ENCODE measurements around the gene RAB20. TPM values are rescaled to one million over a fixed set of nuclear protein-coding genes. Genes with fewer than 3 reads are reported as not detected.

RAB20 gene
- total RNA-seq, 1 donor from 2014 or later = 7.8 TPM

GRCh38 chr13:110521946-110522345 lies 39.6 kb downstream of the RAB20 start:
- no peak for TF ChIP-seq CTCF (IDR thresholded peaks at IDR 0.05)
- H3K4me3 Mint-ChIP-seq (ENCODE audit: unreplicated experiment) = no peak overlapping the region
- peaks cover 86% of the 10 kb centered on the region for H3K4me1 Mint-ChIP-seq (ENCODE audit: low read depth)
- peak overlapping the region; percentile 90 for H3K27ac Mint-ChIP-seq (ENCODE audit: unreplicated experiment)
- DNase-seq (ENCODE audit: low spot score) = no peak
- H3K27me3 Mint-ChIP-seq (ENCODE audit: low read depth) = no peaks in the 10 kb centered on the region
- H3K9me3 Mint-ChIP-seq (ENCODE audit: low read depth) = no peaks in the 10 kb centered on the region
- H3K36me3 Mint-ChIP-seq (ENCODE audit: low read depth) = no peaks in the 10 kb centered on the region

GRCh38 chr13:110521296-110521680 lies 40.2 kb downstream of the RAB20 start:
- H3K4me1 Mint-ChIP-seq (ENCODE audit: low read depth) = peaks cover 80% of the 10 kb centered on the region
- TF ChIP-seq CTCF (IDR thresholded peaks at IDR 0.05) = no peak
- H3K4me3 Mint-ChIP-seq (ENCODE audit: unreplicated experiment) = no peak overlapping the region
- no peaks in the 10 kb centered on the region for H3K27me3 Mint-ChIP-seq (ENCODE audit: low read depth)
- DNase-seq (ENCODE audit: low spot score) = no peak
- H3K27ac Mint-ChIP-seq (ENCODE audit: unreplicated experiment) = peak overlapping the region; percentile 90
- H3K36me3 Mint-ChIP-seq (ENCODE audit: low read depth) = no peaks in the 10 kb centered on the region
- H3K9me3 Mint-ChIP-seq (ENCODE audit: low read depth) = no peaks in the 10 kb centered on the region

GRCh38 chr13:110520431-110521295 lies 40.9 kb downstream of the RAB20 start:
- peak overlapping the region; percentile 90 for H3K27ac Mint-ChIP-seq (ENCODE audit: unreplicated experiment)
- peaks cover 73% of the 10 kb centered on the region for H3K4me1 Mint-ChIP-seq (ENCODE audit: low read depth)
- no peak for DNase-seq (ENCODE audit: low spot score)
- no peak overlapping the region for H3K4me3 Mint-ChIP-seq (ENCODE audit: unreplicated experiment)
- TF ChIP-seq CTCF (IDR thresholded peaks at IDR 0.05) = no peak
- H3K27me3 Mint-ChIP-seq (ENCODE audit: low read depth) = no peaks in the 10 kb centered on the region
- no peaks in the 10 kb centered on the region for H3K9me3 Mint-ChIP-seq (ENCODE audit: low read depth)
- no peaks in the 10 kb centered on the region for H3K36me3 Mint-ChIP-seq (ENCODE audit: low read depth)

- peak overlapping the region; percentile 32 for H3K27ac Mint-ChIP-seq (ENCODE audit: unreplicated experiment)
- H3K4me3 Mint-ChIP-seq (ENCODE audit: unreplicated experiment) = no peak overlapping the region
- peaks cover 8% of the 10 kb centered on the region for H3K36me3 Mint-ChIP-seq (ENCODE audit: low read depth)
- peaks cover 63% of the 10 kb centered on the region for H3K4me1 Mint-ChIP-seq (ENCODE audit: low read depth)
- no peaks in the 10 kb centered on the region for H3K27me3 Mint-ChIP-seq (ENCODE audit: low read depth)
- H3K9me3 Mint-ChIP-seq (ENCODE audit: low read depth) = no peaks in the 10 kb centered on the region
- TF ChIP-seq CTCF (IDR thresholded peaks at IDR 0.05) = no peak
- no peak for DNase-seq (ENCODE audit: low spot score)
Measured at GRCh38 chr13:110519506-110519905, 42.0 kb downstream of the RAB20 start.

GRCh38 chr13:110519046-110519445 lies 42.5 kb downstream of the RAB20 start:
- H3K9me3 Mint-ChIP-seq (ENCODE audit: low read depth) = no peaks in the 10 kb centered on the region
- peaks cover 12% of the 10 kb centered on the region for H3K36me3 Mint-ChIP-seq (ENCODE audit: low read depth)
- no peak for DNase-seq (ENCODE audit: low spot score)
- no peaks in the 10 kb centered on the region for H3K27me3 Mint-ChIP-seq (ENCODE audit: low read depth)
- no peak overlapping the region for H3K27ac Mint-ChIP-seq (ENCODE audit: unreplicated experiment)
- H3K4me3 Mint-ChIP-seq (ENCODE audit: unreplicated experiment) = no peak overlapping the region
- TF ChIP-seq CTCF (IDR thresholded peaks at IDR 0.05) = no peak
- H3K4me1 Mint-ChIP-seq (ENCODE audit: low read depth) = peaks cover 59% of the 10 kb centered on the region

All from chondrocyte (in vitro differentiated cells).